H1 (cell line): ENCODE measurements around the gene APBA2. TPM values are rescaled to one million over a fixed set of nuclear protein-coding genes. Genes with fewer than 3 reads are reported as not detected.

Source experiments
- ASH2L ChIP-seq: fragments of 200-600, 300-600 bp; sonication (generic); IDR thresholded peaks from one replicate; pipeline ENCODE4 v1.7.1; 2017; ENCODE audit warnings: low read length
- BCL11A ChIP-seq, 2 experiments: IDR thresholded peaks; one replicate each; pipeline ENCODE4 v1.6.1; 2011; ENCODE audit warnings: low read depth in 2 of 2, low read length in 2 of 2, mild to moderate bottlenecking in 2 of 2
- EGR1 ChIP-seq: IDR thresholded peaks from 2 replicates; pipeline ENCODE4 v1.6.1; 2011; ENCODE audit warnings: low read depth, low read length, borderline replicate concordance
- EZH2 ChIP-seq: fragments of 200-600 bp; sonication (generic); IDR thresholded peaks from 2 replicates; pipeline ENCODE4 v1.7.1; 2012; ENCODE audit warnings: low read depth, mild to moderate bottlenecking, moderate library complexity, low read length, inconsistent platforms; ENCODE audit not compliant: severe bottlenecking
- GTF2F1 ChIP-seq: IDR thresholded peaks from 2 replicates; pipeline ENCODE4 v1.6.1; 2012; ENCODE audit warnings: low read depth, low read length, improper control_type of control experiment, borderline replicate concordance
- HDAC2 ChIP-seq, 2 experiments: fragments of 300-600 bp in 1 of 2; sonication (generic) in 1 of 2; IDR thresholded peaks; 2 replicates each; pipeline ENCODE4 v1.6.1; 2011 to 2012; ENCODE audit warnings: low read depth in 2 of 2, low read length in 2 of 2, mild to moderate bottlenecking in 2 of 2, moderate library complexity in 2 of 2, borderline replicate concordance in 1 of 2, inconsistent platforms in 1 of 2
- NANOG ChIP-seq: IDR thresholded peaks from 2 replicates; pipeline ENCODE4 v1.6.1; 2011; ENCODE audit warnings: low read length, low read depth, mild to moderate bottlenecking, inconsistent platforms; ENCODE audit not compliant: insufficient read depth, poor library complexity, severe bottlenecking
- PHF8 ChIP-seq: fragments of 200-600 bp; sonication (generic); conservative IDR thresholded peaks from 2 replicates; pipeline ENCODE4 v1.7.1; 2012; ENCODE audit warnings: low read depth, mild to moderate bottlenecking, inconsistent platforms, low read length, moderate library complexity
- SP1 ChIP-seq: IDR thresholded peaks from 2 replicates; pipeline ENCODE4 v1.6.1; 2011; ENCODE audit warnings: low read depth, low read length
- ZNF274 ChIP-seq: IDR thresholded peaks from 2 replicates; pipeline ENCODE4 v1.7.0; 2012; ENCODE audit warnings: low read length, borderline replicate concordance; ENCODE audit errors: extremely low read depth
- polyA plus RNA-seq, 7 experiments: library from polyadenylated mRNA; depleted of rRNA in 3 of 7; stranded (reverse) in 5 of 7; unstranded in 2 of 7; fragments of >200 nt in 5 of 7; fragments of 200-250 nt in 2 of 7; gene quantifications; 1 replicate in 5 of 7; 2 replicates in 1 of 7; 4 replicates in 1 of 7; pipeline versions ENCODE4 v1.2.1 to v1.2.3, GENCODE V29; 2011 to 2013; ENCODE audit warnings: missing spikeins in 2 of 7, mixed read lengths in 2 of 7
- total RNA-seq: library from RNA; stranded (reverse); fragmentation: NEBNext Ultra II Directional; extraction: Animal tissue kit (Norgen Biotek cat#: 25700); gene quantifications from 2 replicates; pipeline ENCODE4 v1.2.1, GENCODE V29; 2021

APBA2 gene
- total and polyA plus RNA-seq, 2 of the 8 experiments (the other 6 are each of a cell fraction or from before 2014, with no cell fraction given), result 15.5 to 19.0 TPM

DNA sequence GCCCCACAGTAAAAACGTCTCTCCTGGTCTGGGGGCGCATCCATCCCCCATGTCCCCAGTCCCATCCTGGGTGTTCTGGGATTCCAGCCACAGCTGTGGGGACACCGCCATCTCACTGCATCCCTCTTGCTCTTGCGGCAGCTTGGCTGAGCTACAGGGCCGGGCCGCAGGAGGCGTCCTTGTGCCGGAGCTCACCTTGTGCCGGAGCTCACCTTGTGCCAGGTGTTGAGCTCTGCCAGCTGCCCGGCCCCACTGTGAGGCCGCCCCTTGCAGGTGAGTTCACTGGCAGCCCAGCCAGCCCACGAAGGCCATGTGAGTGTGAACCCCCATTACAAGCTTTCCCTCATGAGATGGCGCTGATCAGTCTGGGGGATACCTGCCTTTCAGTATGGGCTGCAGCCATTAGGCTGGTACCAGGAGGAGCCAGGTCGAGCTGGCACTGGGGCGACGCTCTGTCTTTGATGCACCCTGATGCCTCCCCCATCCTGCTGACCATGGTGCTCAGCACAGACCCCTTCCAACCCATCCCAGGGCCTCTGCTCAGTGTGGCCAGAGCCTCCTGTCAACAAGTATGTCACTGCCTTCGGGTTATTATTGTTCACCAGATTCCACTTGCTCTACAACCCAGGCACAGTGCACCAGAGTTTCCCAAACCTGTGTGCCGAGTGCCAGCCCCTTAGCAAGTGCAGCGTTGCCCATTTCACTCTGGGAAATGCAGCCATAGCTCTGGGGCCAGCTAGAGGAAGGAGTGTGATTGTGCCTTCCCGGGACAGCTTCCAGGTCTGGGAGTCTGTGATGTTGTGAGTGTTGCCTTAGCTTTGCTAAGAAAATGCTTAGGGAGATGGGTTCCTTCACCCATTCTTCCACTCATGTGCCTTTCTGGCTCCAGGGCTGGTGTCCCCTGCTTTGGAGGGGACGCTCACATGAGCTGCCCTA is 105.7 kb downstream of the APBA2 start (continued):
- TF ChIP-seq HDAC2 (IDR thresholded peaks at IDR 0.05; ENCODE audit: borderline replicate concordance in 1 of 2, low read depth in 2 of 2, low read length in 2 of 2), result no peak
- TF ChIP-seq PHF8, result no peak
- TF ChIP-seq BCL11A (IDR thresholded peaks at IDR 0.05; ENCODE audit: low read depth in 2 of 2, low read length in 2 of 2), result no peak
- no peak for TF ChIP-seq ZNF274
- TF ChIP-seq GTF2F1, result no peak
- TF ChIP-seq EZH2, result no peak
- TF ChIP-seq EGR1, result no peak
- no peak for TF ChIP-seq SP1
- no peak for TF ChIP-seq NANOG
- no peak for TF ChIP-seq ASH2L
